HG03108 (cell line): ENCODE measurements around the gene PIK3C2B.
A peak's percentile ranks its signal among the peaks of the same experiment; 100 is the strongest.
"Not testable (repeated sequence)": the region's sequence is repeated elsewhere in the genome, so short reads cannot be mapped to it uniquely, and the experiment has no call there.

Experiments
- ATAC-seq: cut with Tn5 transposase; IDR thresholded peaks from one replicate; pipeline ENCODE4 v1.9.1; 2021; ENCODE audit warnings: moderate library complexity; ENCODE audit not compliant: unreplicated experiment

The PIK3C2B gene

DNA sequence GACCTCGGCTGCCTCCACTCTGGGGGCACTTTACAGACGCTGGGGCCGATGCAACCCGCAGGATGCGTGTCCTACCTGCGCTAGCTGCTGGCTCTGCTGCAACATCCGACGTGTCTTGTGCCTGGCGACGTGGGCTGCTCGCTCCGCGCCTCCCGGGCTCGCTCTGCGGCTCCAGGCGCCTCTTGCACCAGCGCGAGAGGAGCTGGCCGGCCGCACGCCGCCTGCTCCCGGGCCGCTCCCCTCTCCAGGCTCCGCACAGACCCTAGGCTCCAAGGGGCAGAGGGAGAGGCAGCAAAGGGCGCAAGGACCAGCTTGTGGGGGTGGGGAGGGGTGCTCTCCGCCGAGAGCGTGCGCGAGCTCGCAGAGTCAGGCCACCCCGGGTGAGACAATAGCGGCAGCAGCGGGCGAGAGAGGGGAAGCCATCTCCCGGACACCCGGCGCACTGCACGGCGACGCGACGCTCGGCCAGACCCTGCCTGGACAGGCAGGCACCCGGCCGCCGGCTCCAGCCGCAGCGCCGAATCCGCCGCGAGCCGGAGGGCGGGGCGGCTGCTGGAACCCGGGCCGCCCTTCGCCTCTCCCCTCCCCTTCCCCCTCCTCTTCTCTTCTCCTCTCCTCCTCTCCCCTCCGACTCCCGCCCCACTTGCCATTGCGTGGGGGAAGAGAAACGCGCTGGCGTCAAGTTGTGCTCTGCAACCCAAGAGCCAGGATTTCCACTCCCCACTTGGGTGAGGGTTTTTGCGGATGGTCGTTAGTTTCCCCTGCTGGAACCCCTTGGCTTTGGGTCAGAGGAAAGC is at the start of gene PIK3C2B:
PIK3C2B (minus strand) TSS at position 525 of the 797 bp plus-strand sequence. CDS start 25,003 bp downstream, outside the sequence.
- peak; percentile 58 for ATAC-seq

- peak; percentile 88 for ATAC-seq
These were observed 49.7 kb upstream of the PIK3C2B start for GRCh38 chr1:204544321-204544720.

DNA sequence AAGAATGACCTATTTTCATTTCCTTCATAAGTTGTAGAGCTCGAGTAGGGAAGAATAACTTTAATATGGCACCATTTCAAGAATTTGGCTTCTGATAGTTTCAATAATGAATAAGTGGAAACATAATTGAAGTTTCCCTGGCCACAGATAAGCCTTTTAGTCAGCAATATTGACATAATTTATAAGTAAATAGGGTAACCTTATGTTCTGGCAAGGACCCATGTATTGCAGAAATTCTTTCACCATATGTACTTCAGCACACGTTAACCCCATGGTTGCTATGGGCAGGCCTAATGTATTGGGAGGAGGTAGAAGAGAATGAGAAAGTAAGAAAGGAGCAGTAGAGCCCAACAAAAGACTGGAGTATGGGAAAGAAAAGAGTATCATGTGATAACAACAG is 47.0 kb upstream of the PIK3C2B start:
- ATAC-seq: no peak

DNA sequence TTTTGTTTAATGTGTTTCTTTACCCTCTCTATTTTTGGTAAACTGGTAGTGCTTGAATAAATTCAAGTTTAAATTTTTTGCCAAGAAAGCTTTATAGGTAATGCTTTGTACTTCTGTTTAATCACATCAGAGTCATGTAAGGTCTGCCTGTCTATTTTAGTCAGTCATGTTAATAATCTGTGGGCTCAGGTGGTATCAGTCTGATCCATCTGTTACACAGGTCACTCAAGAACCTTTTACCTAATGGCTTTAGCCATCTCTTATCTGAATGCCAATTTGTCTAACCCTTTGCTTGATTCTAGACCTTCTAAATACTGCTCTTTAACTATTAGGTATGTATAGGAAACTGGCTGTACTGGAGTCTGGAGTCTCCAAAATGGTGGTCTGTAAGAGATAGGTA is 38.2 kb upstream of the PIK3C2B start:
- no peak for ATAC-seq

- ATAC-seq: peak; percentile 82
These were observed 36.3 kb upstream of the PIK3C2B start for GRCh38 chr1:204530932-204531331.

DNA sequence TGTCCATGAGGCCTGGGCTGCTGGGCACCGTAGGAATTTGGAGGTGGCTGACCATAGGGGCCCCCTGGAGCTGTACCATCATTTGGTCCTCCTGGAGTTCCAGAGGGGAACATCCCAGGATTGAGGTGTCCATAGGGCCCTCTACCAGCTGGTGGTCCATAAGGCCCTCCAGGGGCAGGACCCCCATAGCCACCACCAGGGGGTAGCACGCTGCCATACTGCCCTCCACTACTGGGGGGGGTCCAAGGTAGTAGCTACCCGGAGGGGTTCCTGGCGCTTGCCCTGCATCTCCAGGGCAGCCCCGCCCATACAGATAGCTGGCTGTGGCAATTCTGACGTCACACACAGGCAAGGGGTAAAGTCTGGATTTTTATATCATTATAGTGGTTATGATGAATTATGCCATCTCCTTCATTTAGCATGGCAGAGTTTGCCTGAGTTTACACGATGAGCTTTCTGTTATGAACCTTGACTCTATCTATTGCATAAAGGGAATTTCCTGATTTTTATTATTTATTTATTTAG is 34.8 kb upstream of the PIK3C2B start:
- no peak for ATAC-seq

DNA sequence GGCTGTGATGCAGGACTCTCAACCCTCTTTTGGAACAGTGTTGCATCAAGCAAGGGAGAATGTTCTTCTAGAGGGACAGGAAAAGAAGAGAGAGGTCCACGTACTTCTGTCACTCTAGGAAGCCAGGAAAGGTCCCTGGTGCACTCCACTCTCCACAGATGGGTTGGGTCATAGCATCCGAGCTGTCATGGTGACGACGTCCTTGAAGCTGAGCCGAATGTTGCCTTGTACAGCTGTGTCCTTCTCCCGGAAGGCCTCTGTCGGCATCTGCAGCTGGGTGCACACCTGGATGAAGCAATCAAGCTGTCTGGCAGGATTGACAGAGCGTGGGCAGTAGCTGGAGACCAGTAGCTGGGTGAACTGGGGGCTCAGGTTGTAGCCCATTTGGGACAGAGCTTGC is 34.1 kb upstream of the PIK3C2B start:
- ATAC-seq: no peak

DNA sequence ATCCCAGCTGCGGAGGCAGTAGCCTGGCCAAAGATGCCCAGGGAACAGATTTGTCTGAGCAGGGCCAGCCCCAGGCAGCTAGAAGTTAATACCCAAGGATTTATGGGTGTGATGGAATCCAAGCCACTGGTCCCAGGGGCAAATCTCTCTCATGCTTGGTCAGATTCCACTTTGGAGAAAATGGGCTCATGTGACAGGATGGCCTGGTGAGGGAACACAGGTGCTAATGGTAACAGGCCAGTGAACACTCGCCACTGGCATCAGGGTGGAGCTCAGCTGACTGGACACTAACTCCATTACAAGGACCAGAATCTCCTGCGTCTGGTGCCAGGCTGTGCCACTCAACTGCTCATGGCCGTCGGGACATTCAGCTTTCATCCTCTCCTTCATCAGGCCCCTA is 33.6 kb upstream of the PIK3C2B start:
- no peak for ATAC-seq

GRCh38 chr1:204524986-204525385 is 30.4 kb upstream of the PIK3C2B start:
- peak; percentile 58 for ATAC-seq

DNA sequence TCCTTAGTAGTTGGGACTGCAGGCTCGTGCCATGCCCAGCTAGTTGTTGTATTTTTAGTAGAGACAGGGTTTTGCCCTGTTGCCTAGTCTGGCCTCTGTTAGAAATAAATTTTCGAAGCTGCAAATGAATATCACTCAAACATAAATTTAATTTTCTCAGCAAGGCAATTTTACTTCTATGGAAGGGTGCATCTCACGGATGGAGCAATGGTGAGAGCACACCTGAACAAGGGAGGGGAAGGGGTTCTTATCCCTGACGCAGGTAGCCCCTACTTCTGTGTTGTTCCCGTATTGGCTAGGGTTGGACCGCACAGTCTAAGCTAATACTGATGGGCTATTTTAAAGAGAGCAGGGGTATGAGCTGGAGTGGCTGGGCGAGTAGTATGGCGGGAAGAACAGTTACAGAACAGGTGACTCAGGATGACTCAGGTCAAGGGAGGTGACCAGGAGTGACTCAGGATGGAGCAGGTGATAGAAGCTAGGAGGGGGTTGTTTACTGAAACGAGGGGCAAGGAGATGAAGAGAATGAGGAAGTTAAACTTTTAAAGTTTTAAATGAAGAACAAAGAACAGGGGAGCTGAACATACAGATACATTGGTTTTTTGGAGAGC is 29.1 kb upstream of the PIK3C2B start:
- no peak for ATAC-seq

GRCh38 chr1:204521941-204522521 is 27.4 kb upstream of the PIK3C2B start:
- not testable (repeated sequence) for ATAC-seq

GRCh38 chr1:204520834-204521709 is 26.5 kb upstream of the PIK3C2B start:
- peak; percentile 51 for ATAC-seq

GRCh38 chr1:204517382-204517781 is 22.8 kb upstream of the PIK3C2B start:
- not testable (repeated sequence) for ATAC-seq

DNA sequence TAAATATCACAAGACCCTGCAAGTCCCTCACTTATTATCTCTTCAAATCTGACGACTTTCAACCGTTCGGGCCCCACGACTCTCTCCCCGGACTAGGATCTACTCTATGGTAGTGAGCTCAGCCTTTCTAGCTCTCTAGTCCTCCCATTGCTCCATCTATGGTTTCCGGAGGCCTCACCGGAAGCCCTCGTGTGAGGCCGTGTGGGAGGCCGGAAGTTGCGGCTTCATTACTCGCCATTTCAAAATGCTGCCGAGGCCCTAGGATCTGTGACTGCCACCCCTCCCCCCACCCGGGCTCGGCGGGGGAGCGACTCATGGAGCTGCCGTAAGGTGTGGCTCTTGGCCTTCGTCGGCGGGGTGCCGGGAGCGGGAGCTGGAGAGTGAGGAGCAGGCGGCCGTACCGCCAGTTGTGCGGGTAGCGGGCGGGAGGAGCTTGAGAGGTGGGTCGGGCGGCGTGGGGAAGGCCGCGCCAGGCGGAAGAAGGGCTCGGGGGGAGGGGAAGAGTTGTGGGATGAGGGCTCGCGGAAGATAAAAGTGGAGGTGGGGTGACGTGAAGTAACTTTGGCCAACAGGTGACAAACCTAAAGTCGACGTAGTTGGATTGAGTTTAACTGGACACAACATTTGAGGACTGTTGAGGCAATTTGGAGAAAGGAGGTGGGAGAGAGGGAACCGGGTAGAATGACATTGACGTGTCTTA is 21.7 kb upstream of the PIK3C2B start, which contains the start of gene MDM4:
MDM4 (plus strand) TSS at position 227 of the 700 bp plus-strand sequence. CDS start 9,113 bp downstream, outside the sequence.
- ATAC-seq: peak; percentile 65

GRCh38 chr1:204514828-204515227 is 20.2 kb upstream of the PIK3C2B start:
- ATAC-seq: no peak

- peak; percentile 43 for ATAC-seq
These were observed 18.6 kb upstream of the PIK3C2B start for GRCh38 chr1:204513117-204513716.

- no peak for ATAC-seq
These were observed 16.8 kb upstream of the PIK3C2B start for GRCh38 chr1:204511366-204511765.

GRCh38 chr1:204509186-204509635 is 14.6 kb upstream of the PIK3C2B start:
- no peak for ATAC-seq

GRCh38 chr1:204507317-204508105 is 12.9 kb upstream of the PIK3C2B start:
- ATAC-seq: no peak
